IMR-90 (cell line): ENCODE measurements around the gene GPC5. TPM values are rescaled to one million over a fixed set of nuclear protein-coding genes. Genes with fewer than 3 reads are reported as not detected.

Source experiments
- ATAC-seq: fragments of 200-7000 bp; cut with Tn5 transposase; 2 replicates; pipeline ENCODE4 v1.9.1; 2020; ENCODE audit warnings: low read depth, mild to moderate bottlenecking, moderate library complexity
- BruUV-seq: library from RNA; stranded (reverse); fragments of 400-500 nt; replicated peaks from 2 replicates; lab custom pipeline; 2021; lab: Mats Ljungman, UMichigan
- CTCF ChIA-PET: fragments of 300-600 bp; formaldehyde crosslinking; extraction: SDS; loops from one replicate; lab custom pipeline; 2021; ENCODE audit warnings: antibody characterized with exemption; lab: Yijun Ruan, JAX
- POLR2A ChIA-PET: fragments of 300-600 bp; sonication (Branson Sonifier 250); formaldehyde crosslinking; loops from one replicate; lab custom pipeline; 2022; ENCODE audit warnings: antibody characterized with exemption; ENCODE audit not compliant: unreplicated experiment; lab: Charles Lee
- DNase-seq: peaks from one replicate; pipeline ENCODE4 v3.0.0; 2013
- H2AFZ ChIP-seq: replicated peaks from 2 replicates; pipeline ENCODE3; 2013; ENCODE audit warnings: low read length, mild to moderate bottlenecking; ENCODE audit not compliant: poor library complexity
- H2AK5ac ChIP-seq: 2 replicates; pipeline ENCODE4 v1.6.1; 2013; ENCODE audit warnings: low read depth, low read length, inconsistent platforms
- H2AK9ac ChIP-seq: replicated peaks from 2 replicates; pipeline ENCODE3; 2013; ENCODE audit warnings: mild to moderate bottlenecking, low read depth, low read length, moderate library complexity; ENCODE audit not compliant: poor library complexity
- H2BK120ac ChIP-seq: 2 replicates; pipeline ENCODE4 v1.6.1; 2013; ENCODE audit warnings: low read depth, low read length, inconsistent platforms
- H2BK15ac ChIP-seq: 3 replicates; pipeline ENCODE4 v1.6.1; 2013; ENCODE audit warnings: low read depth, low read length, inconsistent platforms
- H2BK20ac ChIP-seq: 2 replicates; pipeline ENCODE4 v1.6.1; 2013; ENCODE audit warnings: low read depth, mild to moderate bottlenecking, inconsistent platforms, low read length, moderate library complexity
- H2BK5ac ChIP-seq: 2 replicates; pipeline ENCODE4 v1.6.1; 2013; ENCODE audit warnings: mild to moderate bottlenecking, low read depth, low read length, inconsistent platforms; ENCODE audit not compliant: poor library complexity, severe bottlenecking
- H3K14ac ChIP-seq: replicated peaks from 2 replicates; pipeline ENCODE4 v1.6.1; 2013; ENCODE audit warnings: low read depth, low read length, inconsistent platforms
- H3K18ac ChIP-seq: 2 replicates; pipeline ENCODE4 v1.6.1; 2013; ENCODE audit warnings: low read depth, low read length, control low read depth
- H3K23ac ChIP-seq: 2 replicates; pipeline ENCODE4 v1.6.1; 2013; ENCODE audit warnings: low read depth, low read length, inconsistent platforms
- H3K27ac ChIP-seq: 2 replicates; pipeline ENCODE4 v1.5.1; 2013; ENCODE audit warnings: mild to moderate bottlenecking, control low read depth, low read length; ENCODE audit not compliant: insufficient read depth
- H3K27me3 ChIP-seq: 2 replicates; pipeline ENCODE4 v1.6.1; 2013; ENCODE audit warnings: low read length; ENCODE audit not compliant: control insufficient read depth, insufficient read depth
- H3K36me3 ChIP-seq: 2 replicates; pipeline ENCODE4 v1.6.1; 2013; ENCODE audit warnings: low read length, mixed read lengths; ENCODE audit not compliant: control insufficient read depth, insufficient read depth
- H3K4ac ChIP-seq: 2 replicates; pipeline ENCODE4 v1.6.1; 2013; ENCODE audit warnings: low read depth, low read length, inconsistent platforms
- H3K4me1 ChIP-seq: 2 replicates; pipeline ENCODE4 v1.6.1; 2013; ENCODE audit warnings: low read length, mixed read lengths; ENCODE audit not compliant: control insufficient read depth, insufficient read depth
- H3K4me2 ChIP-seq: 2 replicates; pipeline ENCODE4 v1.6.1; 2013; ENCODE audit warnings: low read depth, mild to moderate bottlenecking, control low read depth, low read length, moderate library complexity
- H3K4me3 ChIP-seq: 2 replicates; pipeline ENCODE4 v1.5.1; 2013; ENCODE audit warnings: low read depth, mild to moderate bottlenecking, control low read depth, low read length, moderate library complexity; ENCODE audit not compliant: insufficient read depth
- H3K56ac ChIP-seq: 2 replicates; pipeline ENCODE4 v1.6.1; 2013; ENCODE audit warnings: low read length, inconsistent platforms; ENCODE audit not compliant: insufficient read depth; ENCODE audit errors: extremely low read depth
- H3K79me1 ChIP-seq, 2 experiments: 2 replicates each; pipeline ENCODE4 v1.6.1; 2013; ENCODE audit warnings: low read length in 2 of 2, inconsistent platforms in 1 of 2, low read depth in 1 of 2
- H3K9ac ChIP-seq: 2 replicates; pipeline ENCODE4 v1.6.1; 2013; ENCODE audit warnings: low read depth, low read length, control low read depth
- H3K9me1 ChIP-seq: 2 replicates; pipeline ENCODE4 v1.6.1; 2013; ENCODE audit warnings: low read length, inconsistent platforms; ENCODE audit not compliant: insufficient read depth
- H3K9me3 ChIP-seq: 2 replicates; pipeline ENCODE4 v1.6.1; 2013; ENCODE audit warnings: low read length; ENCODE audit not compliant: control insufficient read depth, insufficient read depth
- H4K20me1 ChIP-seq: 2 replicates; pipeline ENCODE4 v1.6.1; 2013; ENCODE audit warnings: low read length, inconsistent platforms; ENCODE audit not compliant: insufficient read depth
- H4K5ac ChIP-seq: 2 replicates; pipeline ENCODE4 v1.6.1; 2013; ENCODE audit warnings: mild to moderate bottlenecking, low read depth, low read length, control low read depth
- H4K8ac ChIP-seq, 2 experiments: 2 replicates each; pipeline ENCODE4 v1.6.1; 2013; ENCODE audit warnings: low read depth in 2 of 2, low read length in 2 of 2, control low read depth in 1 of 2, inconsistent platforms in 1 of 2
- H4K91ac ChIP-seq: 2 replicates; pipeline ENCODE4 v1.6.1; 2013; ENCODE audit warnings: low read depth, low read length, inconsistent platforms; ENCODE audit not compliant: insufficient read depth
- CEBPB ChIP-seq: IDR thresholded peaks from 2 replicates; pipeline ENCODE4 v1.6.1; 2012; ENCODE audit warnings: low read depth, low read length, improper control_type of control experiment
- CHD1 ChIP-seq: IDR thresholded peaks from 2 replicates; pipeline ENCODE4 v1.6.1; 2012; ENCODE audit warnings: low read depth, low read length, improper control_type of control experiment
- SMC3 ChIP-seq: fragments of 150-350 bp; IDR thresholded peaks from 2 replicates; pipeline ENCODE4 v1.6.1; 2016; ENCODE audit warnings: low read depth, mild to moderate bottlenecking, antibody characterized with exemption, low read length, moderate library complexity
- WGBS, 2 experiments: methylation state at CpG; one replicate each; pipeline versions ENCODE4 v1.1.5 to v1.1.7; 2013; ENCODE audit warnings: missing lambda C conversion rate in 2 of 2; ENCODE audit not compliant: insufficient read length in 1 of 2; ENCODE audit errors: extremely low coverage in 2 of 2; 5-methylcytosine and 5-hydroxymethylcytosine counted together
- dilution Hi-C: fragments of 300-500 bp; cut with HindIII; formaldehyde crosslinking; loops from one replicate; pipeline ENCODE4 v1.14.3; 2018; ENCODE audit warnings: low sequenced_read_pairs; ENCODE audit not compliant: unreplicated experiment
- in situ Hi-C: fragments of 300-500 bp; cut with MboI; formaldehyde crosslinking; loops from 3 replicates; pipeline ENCODE4 v1.14.3; 2019; ENCODE audit warnings: low sequenced_read_pairs, inconsistent platforms, mixed read lengths
- intact Hi-C: fragments of 100-400 bp; cut with micrococcal nuclease; formaldehyde crosslinking; loops from 2 replicates; pipeline ENCODE4 v1.10.0; 2022
- polyA plus RNA-seq, 3 experiments: library from polyadenylated mRNA; depleted of rRNA; stranded (reverse); fragments of >200 nt; gene quantifications; 2 replicates each; pipeline ENCODE4 v1.2.3, GENCODE V29; 2012; ENCODE audit warnings: low replicate concordance in 1 of 3
- total RNA-seq: library from RNA; depleted of rRNA; stranded (reverse); fragments of >200 nt; gene quantifications from 2 replicates; pipeline ENCODE4 v1.2.3, GENCODE V29; 2012

Gene GPC5
- total and polyA plus RNA-seq, 2 of the 4 experiments (the other 2 are of a cell fraction): 0.94 to 1.8 TPM

- Histone ChIP-seq H3K23ac (no peak overlapping the region), H3K9me1 (no peaks in the 10 kb centered on the region), H3K4me3 (no peak overlapping the region), H3K27me3 (no peaks in the 10 kb centered on the region), H2BK5ac (no peak overlapping the region), H3K4ac (no peak overlapping the region), H3K56ac (no peak overlapping the region), H3K9ac (no peak overlapping the region), H2BK120ac (no peak overlapping the region), H4K20me1 (no peaks in the 10 kb centered on the region), H2BK20ac (no peak overlapping the region), H3K36me3 (no peaks in the 10 kb centered on the region), H3K27ac (no peak overlapping the region), H3K4me1 (no peaks in the 10 kb centered on the region), H4K91ac (no peak overlapping the region), H3K14ac (no peak overlapping the region), H4K8ac (no peak overlapping the region), H2BK15ac (no peak overlapping the region), H4K5ac (no peak overlapping the region), H3K18ac (no peak overlapping the region), H2AFZ (no peak overlapping the region), H3K4me2 (no peak overlapping the region), H3K79me1 (no peaks in the 10 kb centered on the region), H3K9me3 (no peaks in the 10 kb centered on the region), H2AK9ac (no peak overlapping the region), H2AK5ac (no peak overlapping the region)
- ChIA-PET CTCF (no interaction called here), POLR2A (no interaction called here)
- ATAC-seq (no peak), DNase-seq (no peak)
- 100% methylated on average over 1 of the region's 6 CpGs; no CpG with 5 or more reads in 1 of the 2 experiments for WGBS, 2 experiments
- TF ChIP-seq SMC3 (no peak), CHD1 (no peak), CEBPB (no peak)
- in situ Hi-C loops: no loop called here
- dilution Hi-C loops: no loop called here
- no TSS peak for BruUV-seq
- intact Hi-C loops: no loop called here
Observed at GRCh38 chr13:91922969-91923592, 524.7 kb downstream of the GPC5 start.
